Left renal cortex interstitium (tissue), 4 donors: Measurements from ENCODE around the gene SH3TC1. TPM values are rescaled to one million over a fixed set of nuclear protein-coding genes. Genes with fewer than 3 reads are reported as not detected.

Source experiments
- DNase-seq, 4 donors: peaks; one replicate each; pipeline ENCODE4 v3.0.0-alpha.2; 2013; ENCODE audit warnings: low read depth in 4 of 4, low spot score in 2 of 4, missing footprints in 1 of 4
- polyA plus RNA-seq, 4 donors: library from polyadenylated mRNA; unstranded; fragments of 120-200 nt; gene quantifications; one replicate each; pipeline ENCODE4 v1.2.1, GENCODE V29; 2013; ENCODE audit not compliant: insufficient read length in 4 of 4

The SH3TC1 gene
- polyA plus RNA-seq, 4 donors, result 19.1 to 36.1 (median 26.5) TPM

DNA sequence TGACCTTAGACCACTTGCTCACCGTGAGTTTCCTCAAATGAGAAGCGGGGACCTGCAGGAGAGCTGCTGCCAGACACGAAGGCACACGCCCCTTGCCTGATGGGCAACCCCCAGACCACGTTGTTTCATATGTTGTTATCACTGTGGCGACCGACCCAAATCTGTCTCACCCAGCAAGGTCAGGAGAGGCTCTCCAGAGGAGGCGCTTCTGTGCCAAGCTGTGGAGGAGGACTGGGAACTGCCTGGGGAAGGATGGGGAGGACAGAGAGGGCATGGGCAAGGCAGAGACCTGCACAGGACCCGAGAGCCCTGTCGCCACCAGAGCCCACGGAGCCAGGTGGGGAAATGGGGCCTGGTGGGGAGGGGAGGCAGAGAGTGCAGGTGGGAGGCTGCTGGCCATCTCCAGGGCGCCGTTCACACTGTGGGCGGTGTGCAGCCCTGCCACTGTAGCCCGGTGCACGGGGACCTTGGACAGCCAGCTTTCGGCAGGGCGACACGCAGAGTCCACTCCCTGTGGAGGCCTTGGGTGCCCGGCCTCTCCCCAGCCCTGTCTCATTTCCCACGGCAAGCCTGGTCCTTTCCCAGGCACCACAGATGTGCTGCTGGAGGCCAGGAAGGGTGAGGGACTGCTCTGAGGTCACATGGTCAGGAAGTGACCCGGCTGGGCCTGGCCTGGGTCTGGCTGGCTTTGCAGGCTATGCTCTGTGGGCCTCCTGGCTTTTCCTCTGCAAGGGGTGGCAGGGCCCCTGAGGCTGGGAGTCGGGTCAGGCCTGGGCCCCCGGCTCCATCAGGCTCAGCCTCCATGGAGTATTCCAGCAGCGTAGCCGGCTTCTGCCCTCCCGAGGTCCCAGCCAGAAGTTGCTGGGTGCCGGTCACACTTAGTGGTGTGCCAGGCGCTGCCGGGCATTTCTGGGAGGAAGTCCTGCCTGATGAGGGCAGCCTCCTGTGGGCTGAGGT lies 73.7 kb downstream of the SH3TC1 start:
- DNase-seq, result no peak

- no peak for DNase-seq
Measured at GRCh38 chr4:8273450-8273849, 74.4 kb downstream of the SH3TC1 start.

- DNase-seq, result no peak
Measured at GRCh38 chr4:8274066-8274652, 75.1 kb downstream of the SH3TC1 start.

GRCh38 chr4:8274765-8275547 lies 75.9 kb downstream of the SH3TC1 start:
- DNase-seq, result peak; percentile 76 to 91 (median 88)

- DNase-seq, result no peak
Measured at GRCh38 chr4:8275548-8275910, 76.4 kb downstream of the SH3TC1 start.

DNA sequence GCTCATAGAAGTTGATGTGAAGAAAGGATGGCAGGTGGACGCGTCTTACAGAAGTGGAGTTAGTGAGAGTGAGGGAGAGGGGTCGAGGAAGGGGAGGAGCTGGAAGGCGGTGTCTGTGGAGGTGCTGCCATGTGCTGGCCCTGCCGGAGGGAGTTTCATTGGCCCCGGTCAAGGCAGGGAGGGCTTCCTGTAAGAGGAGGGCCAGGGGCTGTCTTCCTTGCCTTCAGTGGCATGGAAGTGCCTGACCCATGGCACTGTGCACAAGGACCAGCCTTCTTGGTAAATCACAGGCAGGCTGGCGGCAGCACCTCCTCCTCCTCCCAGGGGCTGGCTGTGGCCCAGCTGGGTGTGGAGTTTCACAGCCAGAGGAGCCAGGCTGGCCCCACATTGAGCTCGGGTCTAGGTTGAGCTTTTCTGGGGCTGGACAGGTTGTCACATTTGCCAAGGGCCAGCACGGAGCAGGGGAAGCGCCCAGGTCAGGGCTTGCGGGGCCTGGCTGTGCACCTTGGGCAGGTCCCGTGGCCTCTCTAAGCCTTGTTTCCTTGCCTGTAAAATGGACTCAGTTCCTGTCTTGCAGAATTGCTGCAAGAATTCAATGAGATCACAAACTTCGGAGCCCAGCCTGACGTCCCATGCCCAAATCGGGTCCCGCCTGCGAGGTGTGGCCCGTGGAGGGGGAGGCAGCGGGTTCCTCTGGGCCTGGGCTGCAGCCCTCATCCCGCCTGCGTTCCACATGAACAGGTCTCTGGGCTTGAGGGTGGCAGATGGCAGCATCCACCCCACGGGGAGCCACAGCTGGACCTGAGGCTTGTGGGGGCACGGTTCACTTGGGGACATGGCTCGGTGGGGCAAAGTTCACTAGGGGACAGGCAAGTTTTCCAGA lies 77.5 kb downstream of the SH3TC1 start:
- no peak for DNase-seq

DNA sequence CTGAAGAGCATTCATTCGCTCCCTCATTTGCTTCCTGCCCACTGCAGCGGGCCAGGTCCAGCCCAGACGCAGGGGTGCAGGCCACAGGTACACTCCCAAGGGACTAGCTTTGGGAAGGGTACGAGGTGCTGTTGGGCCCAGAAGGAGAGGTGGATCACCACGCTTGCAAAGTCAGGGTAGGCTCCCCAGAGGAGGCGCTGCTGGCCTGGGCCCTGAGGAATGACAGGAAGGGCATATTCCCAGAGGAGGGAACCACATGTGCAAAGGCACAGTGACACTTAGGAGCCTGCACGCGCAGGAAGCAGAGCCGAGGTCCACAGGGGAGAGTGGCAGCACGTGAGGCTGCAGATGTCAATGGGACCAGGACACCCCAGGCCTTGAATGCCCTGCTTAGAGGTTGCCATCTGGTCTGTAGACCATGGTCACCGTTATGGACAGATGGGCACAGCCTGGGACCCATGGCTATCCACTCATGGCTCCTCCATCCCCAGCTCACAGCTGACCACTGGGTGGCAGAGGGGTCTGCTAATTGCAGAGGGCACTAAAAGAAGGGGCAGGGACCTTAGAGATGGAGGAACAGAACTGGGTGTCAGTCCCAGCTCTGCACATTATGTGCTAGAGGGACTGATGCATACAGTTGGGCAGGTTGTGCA lies 78.4 kb downstream of the SH3TC1 start:
- DNase-seq, result no peak

DNA sequence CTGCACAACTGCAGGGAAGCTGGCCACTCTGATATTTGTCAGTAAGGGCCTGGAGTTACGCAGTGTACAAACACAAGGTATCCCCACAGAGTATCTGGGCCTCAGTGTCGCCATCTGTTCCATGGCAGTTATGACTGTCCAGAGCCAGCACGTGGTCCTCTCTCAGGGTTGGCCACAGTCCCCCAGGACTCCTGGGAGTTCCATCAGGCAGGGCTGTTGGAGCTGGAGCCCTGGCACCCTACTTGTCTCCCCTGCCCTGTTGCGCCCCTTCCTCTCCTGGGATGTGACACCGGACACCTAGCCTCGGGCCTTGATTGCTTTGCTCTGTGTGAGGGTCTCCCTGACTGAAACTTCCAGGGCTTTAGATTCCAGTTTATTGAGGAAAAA lies 78.9 kb downstream of the SH3TC1 start:
- DNase-seq, result no peak

DNA sequence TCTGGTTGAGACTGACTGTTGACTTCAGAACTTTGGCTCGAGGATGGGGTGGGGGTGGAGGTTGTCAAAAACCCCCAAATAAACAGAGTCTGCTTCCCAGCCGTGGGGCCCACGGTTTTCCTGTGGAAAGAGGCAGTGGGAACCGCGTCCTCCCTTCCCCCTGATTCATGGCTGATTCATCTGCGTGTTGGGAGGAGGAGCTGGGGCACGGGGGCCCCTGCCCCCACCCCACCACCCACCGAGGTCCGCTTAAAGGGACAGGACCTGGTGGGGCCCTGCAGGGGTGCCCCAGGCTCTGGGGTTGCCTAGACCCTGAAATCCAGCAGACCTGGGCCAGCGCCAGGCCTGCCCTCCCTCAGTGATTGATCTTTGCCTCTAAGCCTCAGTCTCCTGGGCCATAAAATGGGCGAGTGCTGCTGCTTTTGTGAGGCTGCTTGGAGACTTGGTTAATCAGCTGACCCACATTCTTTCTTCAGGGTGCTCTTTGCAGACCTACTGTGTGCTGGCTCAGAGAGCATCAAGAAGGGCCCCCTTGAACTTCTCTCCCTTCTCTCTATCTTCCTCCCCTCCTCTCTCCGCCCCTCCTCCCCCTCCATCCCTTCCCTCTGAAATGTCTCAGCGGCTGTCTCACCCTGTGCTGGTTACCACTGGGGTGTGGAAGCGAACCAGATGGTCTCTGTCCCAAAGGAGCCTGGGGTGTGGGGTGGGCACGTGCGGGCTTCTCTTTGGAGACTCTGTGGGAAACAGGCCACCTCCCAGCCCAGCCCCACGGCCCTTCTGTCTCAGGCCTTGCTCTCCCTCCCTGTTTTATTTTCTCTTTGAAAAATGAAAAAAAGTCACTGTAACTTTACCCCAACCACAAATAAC lies 79.6 kb downstream of the SH3TC1 start:
- no peak for DNase-seq

GRCh38 chr4:8279321-8280157 lies 80.4 kb downstream of the SH3TC1 start:
- no peak for DNase-seq

GRCh38 chr4:8280158-8280875 lies 81.2 kb downstream of the SH3TC1 start:
- no peak for DNase-seq

DNA sequence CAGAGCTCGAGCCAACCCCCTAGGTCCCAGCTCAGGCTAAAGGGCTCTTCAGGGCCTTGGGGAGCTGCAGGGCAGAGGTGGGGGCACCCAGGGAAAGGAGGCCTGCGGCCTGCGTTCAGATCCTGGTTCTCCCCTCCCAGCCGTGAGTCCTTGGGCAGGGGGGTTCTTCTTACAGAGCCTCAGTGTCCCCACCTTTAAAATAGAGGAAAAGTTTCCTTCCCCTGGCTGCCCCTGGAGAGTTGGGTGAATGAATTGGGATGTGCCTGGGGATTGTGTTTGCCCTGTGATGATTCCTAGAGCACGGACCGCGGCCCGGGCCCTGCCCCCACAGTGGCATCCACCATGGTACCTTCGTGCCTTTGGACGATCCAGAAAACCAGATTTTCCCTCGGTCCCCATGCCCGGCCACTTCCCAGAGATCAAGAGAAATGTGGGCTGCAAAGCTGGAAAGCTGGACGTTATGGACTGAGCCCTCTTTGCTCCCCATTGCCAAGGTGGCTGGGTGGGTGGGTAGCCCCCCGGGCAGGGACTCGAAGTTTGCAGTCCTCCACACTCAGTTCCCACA lies 81.9 kb downstream of the SH3TC1 start:
- DNase-seq, result no peak

DNA sequence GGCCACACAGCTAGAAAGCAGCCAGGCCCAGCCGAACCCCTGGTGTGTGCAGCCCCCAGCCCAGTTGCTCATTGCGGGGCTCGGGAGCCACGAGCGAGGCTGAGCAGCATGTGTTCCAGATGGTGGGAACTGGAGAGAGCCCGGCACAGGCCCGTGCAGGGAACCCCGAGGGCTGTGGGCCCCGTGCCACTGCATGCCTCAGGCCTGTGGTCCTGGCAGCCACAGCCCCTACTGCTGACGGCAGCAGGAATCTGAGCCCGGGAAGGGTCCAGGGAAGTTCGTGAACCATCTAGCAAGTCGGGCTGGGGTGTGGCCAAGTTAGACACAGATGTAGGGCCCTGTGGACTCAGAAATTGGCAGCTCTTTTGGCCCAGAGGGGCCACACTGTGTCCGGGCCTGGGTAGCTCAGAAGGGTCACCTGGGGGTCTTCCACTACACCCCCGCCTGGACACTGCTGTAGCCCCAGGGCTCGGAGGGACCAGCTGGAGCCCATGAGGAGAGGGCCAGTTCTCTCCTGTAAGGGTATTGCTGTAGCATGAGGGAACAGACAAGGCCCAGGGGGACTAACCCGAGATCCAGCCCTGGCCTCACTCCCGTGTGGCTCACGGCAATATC lies 82.5 kb downstream of the SH3TC1 start:
- DNase-seq, result no peak

GRCh38 chr4:8282134-8282641 lies 83.1 kb downstream of the SH3TC1 start:
- DNase-seq, result no peak

- no peak for DNase-seq
Measured at GRCh38 chr4:8282742-8283141, 83.7 kb downstream of the SH3TC1 start.

GRCh38 chr4:8283161-8283560 lies 84.1 kb downstream of the SH3TC1 start:
- no peak for DNase-seq
